ENCODE results near the gene NDUFS7. TPM values are rescaled to one million over a fixed set of nuclear protein-coding genes. Genes with fewer than 3 reads are reported as not detected.

The NDUFS7 gene
- total and polyA plus RNA-seq, 9 of the 15 experiments (the other 6 are each of a cell fraction or from before 2014, with no cell fraction given): 6.0 to 271 (median 60.6) TPM

DNA sequence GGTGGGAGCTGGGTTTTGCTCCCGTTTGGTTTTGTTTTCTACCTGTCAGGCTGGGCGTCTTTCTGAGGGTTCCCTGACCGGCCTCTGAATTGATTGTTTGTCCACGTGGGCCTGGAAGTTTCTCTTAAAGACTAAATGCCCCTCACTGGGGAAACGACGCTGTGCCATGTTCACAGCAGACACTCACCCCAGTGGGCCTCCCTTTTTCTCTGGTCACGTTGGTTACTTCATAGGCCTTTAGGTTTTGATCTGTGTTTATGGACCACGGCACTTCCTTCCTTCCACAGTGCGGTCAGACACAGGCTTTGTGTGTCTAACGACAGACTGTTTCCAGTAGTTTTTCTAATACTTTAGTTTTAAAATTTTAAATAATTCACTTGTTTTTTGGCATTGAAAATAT, 20.1 kb upstream of the NDUFS7 start:
- Histone ChIP-seq H4K20me1 (replicated peaks; ENCODE audit: control insufficient read depth, insufficient read depth, low read length) (peaks cover 4% of the 10 kb centered on the region; the same call in 1 of the 2 replicates), H3K4me3 (no peak overlapping the region), H3K27me3 (ENCODE audit: control insufficient read depth in 2 of 2, insufficient read depth in 2 of 2, low read length in 2 of 2) (no peaks in the 10 kb centered on the region), H3K36me3 (ENCODE audit: control insufficient read depth, insufficient read depth, low read length) (peaks cover 95% of the 10 kb centered on the region), H3K9me3 (replicated peaks; ENCODE audit: control insufficient read depth, insufficient read depth, low read depth, low read length) (no peaks in the 10 kb centered on the region), H3K4me2 (ENCODE audit: insufficient read depth, low read length) (no peak overlapping the region), H3K9ac (ENCODE audit: insufficient read depth in 1 of 2, low read depth in 2 of 2, low read length in 2 of 2) (no peak overlapping the region), H3K9me1 (ENCODE audit: control insufficient read depth, insufficient read depth, low read length) (no peaks in the 10 kb centered on the region), H3K4me1 (replicated peaks in 1 of 2; ENCODE audit: control insufficient read depth in 2 of 2, insufficient read depth in 2 of 2, low read length in 2 of 2) (peaks cover 12 to 46% of the 10 kb centered on the region in 2 experiments), H3K79me2 (ENCODE audit: control insufficient read depth, insufficient read depth, low read length) (no peaks in the 10 kb centered on the region), H3K27ac (ENCODE audit: extremely low read depth, low read depth, low read length) (no peak overlapping the region), H2AFZ (ENCODE audit: low read depth, low read length) (no peak overlapping the region)
- ATAC-seq (no peak), DNase-seq (ENCODE audit: extremely low read depth in 1 of 4, low spot score in 3 of 4) (no peak), FAIRE-seq (no peak)
- in situ Hi-C loops (cut with MboI): no loop called here
- ChIA-PET POLR2A (interaction anchor here (1.3 kb wide), 1 partner anchor 9 kb away, joined by 5 read pairs; a partner anchor contains a TSS), CTCF (ENCODE audit: low intra/inter-chr PET ratio) (no interaction called here)
- BruUV-seq (replicated peaks): no TSS peak
- 87% methylated on average over 10 of the region's 10 CpGs for WGBS (ENCODE audit: insufficient coverage, low coverage, missing lambda C conversion rate)
- TF ChIP-seq SOX6 (IDR thresholded peaks at IDR 0.05) (no peak), ZNF133 (CRISPR knock-in tag; IDR thresholded peaks at IDR 0.05) (no peak), MEF2A (IDR thresholded peaks at IDR 0.05; ENCODE audit: control insufficient read depth, low read depth, low read length) (no peak), ZNF384 (IDR thresholded peaks at IDR 0.05; ENCODE audit: low read depth, low read length) (no peak), HLTF (IDR thresholded peaks at IDR 0.05) (no peak), SMARCE1 (IDR thresholded peaks at IDR 0.05) (no peak)
- TF ChIP-seq, protein P1, sequence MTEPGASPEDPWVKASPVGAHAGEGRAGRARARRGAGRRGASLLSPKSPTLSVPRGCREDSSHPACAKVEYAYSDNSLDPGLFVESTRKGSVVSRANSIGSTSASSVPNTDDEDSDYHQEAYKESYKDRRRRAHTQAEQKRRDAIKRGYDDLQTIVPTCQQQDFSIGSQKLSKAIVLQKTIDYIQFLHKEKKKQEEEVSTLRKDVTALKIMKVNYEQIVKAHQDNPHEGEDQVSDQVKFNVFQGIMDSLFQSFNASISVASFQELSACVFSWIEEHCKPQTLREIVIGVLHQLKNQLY (CRISPR knock-in tag; conservative IDR thresholded peaks at IDR 0.05): no peak
- TF ChIP-seq, protein P2, sequence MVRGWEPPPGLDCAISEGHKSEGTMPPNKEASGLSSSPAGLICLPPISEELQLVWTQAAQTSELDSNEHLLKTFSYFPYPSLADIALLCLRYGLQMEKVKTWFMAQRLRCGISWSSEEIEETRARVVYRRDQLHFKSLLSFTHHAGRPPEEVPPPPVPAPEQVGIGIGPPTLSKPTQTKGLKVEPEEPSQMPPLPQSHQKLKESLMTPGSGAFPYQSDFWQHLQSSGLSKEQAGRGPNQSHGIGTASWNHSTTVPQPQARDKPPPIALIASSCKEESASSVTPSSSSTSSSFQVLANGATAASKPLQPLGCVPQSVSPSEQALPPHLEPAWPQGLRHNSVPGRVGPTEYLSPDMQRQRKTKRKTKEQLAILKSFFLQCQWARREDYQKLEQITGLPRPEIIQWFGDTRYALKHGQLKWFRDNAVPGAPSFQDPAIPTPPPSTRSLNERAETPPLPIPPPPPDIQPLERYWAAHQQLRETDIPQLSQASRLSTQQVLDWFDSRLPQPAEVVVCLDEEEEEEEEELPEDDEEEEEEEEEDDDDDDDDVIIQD (CRISPR knock-in tag; IDR thresholded peaks at IDR 0.05): no peak
- TF ChIP-seq, protein P3, sequence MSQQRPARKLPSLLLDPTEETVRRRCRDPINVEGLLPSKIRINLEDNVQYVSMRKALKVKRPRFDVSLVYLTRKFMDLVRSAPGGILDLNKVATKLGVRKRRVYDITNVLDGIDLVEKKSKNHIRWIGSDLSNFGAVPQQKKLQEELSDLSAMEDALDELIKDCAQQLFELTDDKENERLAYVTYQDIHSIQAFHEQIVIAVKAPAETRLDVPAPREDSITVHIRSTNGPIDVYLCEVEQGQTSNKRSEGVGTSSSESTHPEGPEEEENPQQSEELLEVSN (IDR thresholded peaks at IDR 0.05; ENCODE audit: borderline replicate concordance in 1 of 2, extremely low read depth in 1 of 2, insufficient read depth in 1 of 2, insufficient read length in 1 of 2, low read depth in 1 of 2, low read length in 1 of 2, poor library complexity in 1 of 2, severe bottlenecking in 1 of 2): no peak
- TF ChIP-seq, protein P4, sequence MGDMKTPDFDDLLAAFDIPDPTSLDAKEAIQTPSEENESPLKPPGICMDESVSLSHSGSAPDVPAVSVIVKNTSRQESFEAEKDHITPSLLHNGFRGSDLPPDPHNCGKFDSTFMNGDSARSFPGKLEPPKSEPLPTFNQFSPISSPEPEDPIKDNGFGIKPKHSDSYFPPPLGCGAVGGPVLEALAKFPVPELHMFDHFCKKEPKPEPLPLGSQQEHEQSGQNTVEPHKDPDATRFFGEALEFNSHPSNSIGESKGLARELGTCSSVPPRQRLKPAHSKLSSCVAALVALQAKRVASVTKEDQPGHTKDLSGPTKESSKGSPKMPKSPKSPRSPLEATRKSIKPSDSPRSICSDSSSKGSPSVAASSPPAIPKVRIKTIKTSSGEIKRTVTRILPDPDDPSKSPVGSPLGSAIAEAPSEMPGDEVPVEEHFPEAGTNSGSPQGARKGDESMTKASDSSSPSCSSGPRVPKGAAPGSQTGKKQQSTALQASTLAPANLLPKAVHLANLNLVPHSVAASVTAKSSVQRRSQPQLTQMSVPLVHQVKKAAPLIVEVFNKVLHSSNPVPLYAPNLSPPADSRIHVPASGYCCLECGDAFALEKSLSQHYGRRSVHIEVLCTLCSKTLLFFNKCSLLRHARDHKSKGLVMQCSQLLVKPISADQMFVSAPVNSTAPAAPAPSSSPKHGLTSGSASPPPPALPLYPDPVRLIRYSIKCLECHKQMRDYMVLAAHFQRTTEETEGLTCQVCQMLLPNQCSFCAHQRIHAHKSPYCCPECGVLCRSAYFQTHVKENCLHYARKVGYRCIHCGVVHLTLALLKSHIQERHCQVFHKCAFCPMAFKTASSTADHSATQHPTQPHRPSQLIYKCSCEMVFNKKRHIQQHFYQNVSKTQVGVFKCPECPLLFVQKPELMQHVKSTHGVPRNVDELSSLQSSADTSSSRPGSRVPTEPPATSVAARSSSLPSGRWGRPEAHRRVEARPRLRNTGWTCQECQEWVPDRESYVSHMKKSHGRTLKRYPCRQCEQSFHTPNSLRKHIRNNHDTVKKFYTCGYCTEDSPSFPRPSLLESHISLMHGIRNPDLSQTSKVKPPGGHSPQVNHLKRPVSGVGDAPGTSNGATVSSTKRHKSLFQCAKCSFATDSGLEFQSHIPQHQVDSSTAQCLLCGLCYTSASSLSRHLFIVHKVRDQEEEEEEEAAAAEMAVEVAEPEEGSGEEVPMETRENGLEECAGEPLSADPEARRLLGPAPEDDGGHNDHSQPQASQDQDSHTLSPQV (IDR thresholded peaks at IDR 0.05): no peak
- TF ChIP-seq, protein P5, sequence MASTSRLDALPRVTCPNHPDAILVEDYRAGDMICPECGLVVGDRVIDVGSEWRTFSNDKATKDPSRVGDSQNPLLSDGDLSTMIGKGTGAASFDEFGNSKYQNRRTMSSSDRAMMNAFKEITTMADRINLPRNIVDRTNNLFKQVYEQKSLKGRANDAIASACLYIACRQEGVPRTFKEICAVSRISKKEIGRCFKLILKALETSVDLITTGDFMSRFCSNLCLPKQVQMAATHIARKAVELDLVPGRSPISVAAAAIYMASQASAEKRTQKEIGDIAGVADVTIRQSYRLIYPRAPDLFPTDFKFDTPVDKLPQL (IDR thresholded peaks at IDR 0.05; ENCODE audit: extremely low read depth, insufficient read length): no peak
- intact Hi-C loops (cut with micrococcal nuclease): no loop called here
